ENCODE data around the gene C2. TPM values are rescaled to one million over a fixed set of nuclear protein-coding genes. Genes with fewer than 3 reads are reported as not detected.
A peak's percentile ranks its signal among the peaks of the same experiment; 100 is the strongest.

C2 gene
- total and polyA plus RNA-seq, 2 donors from 2014 or later, result 38.7 to 84.0 TPM

GRCh38 chr6:31943742-31944141, 16.2 kb downstream of the C2 start:
- intact Hi-C loops (cut with DNase I), result no loop called here
- no peak overlapping the region for H3K27ac ChIP-seq (ENCODE audit: low read depth in 2 of 2, low read length in 2 of 2)
- H3K9ac ChIP-seq (ENCODE audit: low read length in 3 of 3), result no peak overlapping the region
- no peaks in the 10 kb centered on the region for H3K27me3 ChIP-seq (ENCODE audit: control insufficient read depth, insufficient read depth, low read length)
- TF ChIP-seq CTCF (IDR thresholded peaks at IDR 0.05; ENCODE audit: borderline replicate concordance, extremely low read depth, insufficient read depth), result no peak
- FAIRE-seq, result no peak
- H3K36me3 ChIP-seq (ENCODE audit: control insufficient read depth in 2 of 3, insufficient read depth in 3 of 3, low read length in 3 of 3), result no peaks in the 10 kb centered on the region
- peaks cover 0 to 6% (median 0%) of the 10 kb centered on the region in 3 donors for H3K4me1 ChIP-seq (ENCODE audit: control insufficient read depth in 2 of 3, insufficient read depth in 2 of 3, low read depth in 1 of 3, low read length in 3 of 3)
- no peaks in the 10 kb centered on the region for H3K9me3 ChIP-seq (ENCODE audit: control insufficient read depth in 2 of 3, insufficient read depth in 1 of 3, low read length in 3 of 3)
- H3K4me3 ChIP-seq (ENCODE audit: low read length in 3 of 3), result no peak overlapping the region
- no peak for DNase-seq

GRCh38 chr6:31945154-31945506, 17.6 kb downstream of the C2 start:
- TF ChIP-seq CTCF (IDR thresholded peaks at IDR 0.05; ENCODE audit: borderline replicate concordance, extremely low read depth, insufficient read depth), result no peak
- Histone ChIP-seq H3K27ac (ENCODE audit: low read depth in 2 of 2, low read length in 2 of 2) (peak overlapping the region; percentile 69 to 78), H3K4me3 (ENCODE audit: low read length in 3 of 3) (peak overlapping the region in 1 of 3 donors; percentile 29), H3K27me3 (ENCODE audit: control insufficient read depth, insufficient read depth, low read length) (no peaks in the 10 kb centered on the region), H3K36me3 (ENCODE audit: control insufficient read depth in 2 of 3, insufficient read depth in 3 of 3, low read length in 3 of 3) (no peaks in the 10 kb centered on the region), H3K4me1 (ENCODE audit: control insufficient read depth in 2 of 3, insufficient read depth in 2 of 3, low read depth in 1 of 3, low read length in 3 of 3) (peaks cover 0 to 6% (median 0%) of the 10 kb centered on the region in 3 donors), H3K9me3 (ENCODE audit: control insufficient read depth in 2 of 3, insufficient read depth in 1 of 3, low read length in 3 of 3) (no peaks in the 10 kb centered on the region), H3K9ac (ENCODE audit: low read length in 3 of 3) (peak overlapping the region in 1 of 3 donors; percentile 23)
- DNase-seq (no peak), FAIRE-seq (no peak)
- intact Hi-C loops (cut with DNase I), result no loop called here

- FAIRE-seq (no peak), DNase-seq (peak in 4 of 5 donors; percentile 10 to 94 (median 38))
- Histone ChIP-seq H3K9me3 (ENCODE audit: control insufficient read depth in 2 of 3, insufficient read depth in 1 of 3, low read length in 3 of 3) (no peaks in the 10 kb centered on the region), H3K27me3 (ENCODE audit: control insufficient read depth, insufficient read depth, low read length) (no peaks in the 10 kb centered on the region), H3K27ac (ENCODE audit: low read depth in 2 of 2, low read length in 2 of 2) (peak within 1 kb of the TSS; percentile 69 to 78), H3K36me3 (ENCODE audit: control insufficient read depth in 2 of 3, insufficient read depth in 3 of 3, low read length in 3 of 3) (no peaks in the 10 kb centered on the region), H3K4me3 (ENCODE audit: low read length in 3 of 3) (peak within 1 kb of the TSS in 2 of 3 donors; percentile 29 to 47), H3K4me1 (ENCODE audit: control insufficient read depth in 2 of 3, insufficient read depth in 2 of 3, low read depth in 1 of 3, low read length in 3 of 3) (peaks cover 0 to 6% (median 0%) of the 10 kb centered on the region in 3 donors), H3K9ac (ENCODE audit: low read length in 3 of 3) (peak within 1 kb of the TSS in 1 of 3 donors; percentile 53)
- intact Hi-C loops (cut with DNase I), result no loop called here
- TF ChIP-seq CTCF (IDR thresholded peaks at IDR 0.05; ENCODE audit: borderline replicate concordance, extremely low read depth, insufficient read depth), result no peak
Measured at GRCh38 chr6:31945507-31946369, 18.2 kb downstream of the C2 start, which contains the start of gene CFB. TSS of gene CFB (plus strand) at chr6:31946095. CDS start at chr6:31946222, 127 bp downstream.
